Panc1 (cell line): ENCODE results near the gene MMP15. TPM values are rescaled to one million over a fixed set of nuclear protein-coding genes. Genes with fewer than 3 reads are reported as not detected.
"Not testable (repeated sequence)": the region's sequence is repeated elsewhere in the genome, so short reads cannot be mapped to it uniquely, and the experiment has no call there.

Source experiments
- ATAC-seq: fragments of 200-7000 bp; cut with Tn5 transposase; 2 replicates; pipeline ENCODE4 v1.9.1; 2020; ENCODE audit warnings: mild to moderate bottlenecking, moderate library complexity
- BruUV-seq: library from RNA; stranded (reverse); fragments of 400-500 nt; replicated peaks from 2 replicates; lab custom pipeline; 2021; lab: Mats Ljungman, UMichigan
- CTCF ChIA-PET: fragments of 300-600 bp; sonication (Branson Sonifier 250); formaldehyde crosslinking; loops from one replicate; lab custom pipeline; 2022; ENCODE audit warnings: antibody characterized with exemption; lab: Charles Lee
- POLR2A ChIA-PET: fragments of 300-600 bp; sonication (Branson Sonifier 250); formaldehyde crosslinking; loops from one replicate; lab custom pipeline; 2022; ENCODE audit warnings: antibody characterized with exemption; lab: Charles Lee
- DNase-seq: peaks from one replicate; pipeline ENCODE4 v3.0.0-alpha.2; 2010; ENCODE audit warnings: low read depth, low spot score
- H3K27ac ChIP-seq: 2 replicates; pipeline ENCODE4 v1.5.1; 2011; ENCODE audit warnings: mild to moderate bottlenecking, low read length, inconsistent platforms
- H3K27me3 ChIP-seq: fragments of 200-500 bp; sonication (Bioruptor generic); 2 replicates; pipeline ENCODE4 v1.6.0; 2014; ENCODE audit warnings: low read length, inconsistent platforms; ENCODE audit not compliant: control insufficient read depth, insufficient read depth
- H3K36me3 ChIP-seq: fragments of 200-500 bp; sonication (Bioruptor generic); 2 replicates; pipeline ENCODE4 v1.5.1; 2014; ENCODE audit warnings: inconsistent platforms, mild to moderate bottlenecking, low read length, moderate library complexity; ENCODE audit not compliant: control insufficient read depth, insufficient read depth
- H3K4me1 ChIP-seq: 2 replicates; pipeline ENCODE4 v1.5.1; 2011; ENCODE audit warnings: inconsistent platforms, mild to moderate bottlenecking, low read length, moderate library complexity; ENCODE audit not compliant: control insufficient read depth, insufficient read depth
- H3K4me3 ChIP-seq, 2 experiments: 2 replicates each; pipeline ENCODE4 v1.5.1; 2011 to 2012; ENCODE audit warnings: low read depth in 2 of 2, low read length in 2 of 2, mild to moderate bottlenecking in 2 of 2, inconsistent platforms in 1 of 2, moderate library complexity in 1 of 2
- H3K9me3 ChIP-seq: fragments of 200-500 bp; sonication (Bioruptor generic); 2 replicates; pipeline ENCODE4 v1.5.1; 2014; ENCODE audit warnings: low read depth, mild to moderate bottlenecking, inconsistent platforms, low read length, moderate library complexity; ENCODE audit not compliant: control insufficient read depth, insufficient read depth
- CTCF ChIP-seq: fragments of 450-650 bp; IDR thresholded peaks from 2 replicates; pipeline ENCODE4 v1.5.1; 2017; ENCODE audit warnings: mild to moderate bottlenecking
- POLR2AphosphoS5 ChIP-seq: IDR thresholded peaks from 2 replicates; pipeline ENCODE4 v1.6.1; 2012; ENCODE audit warnings: mild to moderate bottlenecking, low read depth, low read length, moderate library complexity
- REST ChIP-seq, 2 experiments: IDR thresholded peaks; 2 replicates each; pipeline ENCODE4 v1.6.1; 2011 to 2012; ENCODE audit warnings: low read depth in 2 of 2, control low read depth in 1 of 2, low read length in 1 of 2, mild to moderate bottlenecking in 1 of 2, moderate library complexity in 1 of 2; ENCODE audit not compliant: insufficient read depth in 1 of 2
- SIN3A ChIP-seq: IDR thresholded peaks from 2 replicates; pipeline ENCODE4 v1.6.1; 2012; ENCODE audit warnings: low read depth, mild to moderate bottlenecking, low read length, moderate library complexity, borderline replicate concordance; ENCODE audit not compliant: insufficient read depth
- TCF7L2 ChIP-seq: IDR thresholded peaks from 2 replicates; pipeline ENCODE4 v1.6.1; 2011; ENCODE audit warnings: mild to moderate bottlenecking, low read depth, low read length, inconsistent platforms
- in situ Hi-C: cut with HindIII; loops from 2 replicates; pipeline ENCODE4 v1.10.0; 2016; ENCODE audit warnings: low sequenced_read_pairs, low pct_unique_long_range_greater_than_20kb
- intact Hi-C: fragments of 100-400 bp; cut with micrococcal nuclease; formaldehyde crosslinking; loops from one replicate; pipeline ENCODE4 v1.10.0; 2022; ENCODE audit not compliant: unreplicated experiment
- total RNA-seq: library from RNA; stranded (reverse); gene quantifications from one replicate; pipeline ENCODE4 v1.2.1, GENCODE V29; 2021; ENCODE audit not compliant: unreplicated experiment

MMP15 gene
- total RNA-seq, 1 experiment from 2014 or later: 10.9 TPM

GRCh38 chr16:58088091-58088490 is 62.5 kb downstream of the MMP15 start:
- Histone ChIP-seq H3K27me3 (no peaks in the 10 kb centered on the region), H3K4me1 (no peaks in the 10 kb centered on the region), H3K9me3 (no peaks in the 10 kb centered on the region), H3K36me3 (no peaks in the 10 kb centered on the region), H3K27ac (no peak overlapping the region), H3K4me3 (no peak overlapping the region)
- in situ Hi-C loops: no loop called here
- DNase-seq (no peak), ATAC-seq (no peak)
- POLR2A ChIA-PET: no interaction called here
- CTCF ChIA-PET: no interaction called here
- intact Hi-C loops: no loop called here
- BruUV-seq: no TSS peak
- TF ChIP-seq SIN3A (no peak), POLR2AphosphoS5 (no peak), TCF7L2 (no peak)

GRCh38 chr16:58090396-58090795 is 64.8 kb downstream of the MMP15 start:
- POLR2A ChIA-PET, H3K27me3 ChIP-seq, in situ Hi-C loops, ATAC-seq, H3K4me3 ChIP-seq, H3K27ac ChIP-seq, CTCF ChIA-PET, intact Hi-C loops, H3K9me3 ChIP-seq, BruUV-seq, DNase-seq, H3K4me1 ChIP-seq, H3K36me3 ChIP-seq: not testable (repeated sequence)

- ATAC-seq (no peak), DNase-seq (no peak)
- in situ Hi-C loops (no loop called here), intact Hi-C loops (no loop called here)
- Histone ChIP-seq H3K27ac (no peak overlapping the region), H3K9me3 (no peaks in the 10 kb centered on the region), H3K27me3 (no peaks in the 10 kb centered on the region), H3K4me3 (no peak overlapping the region), H3K4me1 (no peaks in the 10 kb centered on the region), H3K36me3 (no peaks in the 10 kb centered on the region)
- TF ChIP-seq CTCF: no peak
- no peak for TF ChIP-seq REST (IDR thresholded peaks at IDR 0.05; ENCODE audit: insufficient read depth in 1 of 2, low read depth in 2 of 2, low read length in 1 of 2)
- TF ChIP-seq SIN3A: no peak
- TF ChIP-seq TCF7L2: no peak
- TF ChIP-seq POLR2AphosphoS5: no peak
- ChIA-PET POLR2A (no interaction called here), CTCF (no interaction called here)
- no TSS peak for BruUV-seq
Observed at GRCh38 chr16:58094026-58094425, 68.5 kb downstream of the MMP15 start.
